HCT116 (cell line): ENCODE measurements around the gene VPS9D1. TPM values are rescaled to one million over a fixed set of nuclear protein-coding genes. Genes with fewer than 3 reads are reported as not detected.

ENCODE experiments used
- ATAC-seq: fragments of 200-7000 bp; cut with Tn5 transposase; 2 replicates; pipeline ENCODE4 v1.9.1; 2020; ENCODE audit warnings: mild to moderate bottlenecking, moderate library complexity
- BruUV-seq: library from RNA; stranded (reverse); fragments of 400-500 nt; replicated peaks from 2 replicates; lab custom pipeline; 2021; lab: Mats Ljungman, UMichigan
- CTCF ChIA-PET: fragments of 300-600 bp; sonication (Branson Sonifier 250); formaldehyde crosslinking; loops from one replicate; lab custom pipeline; 2021; ENCODE audit warnings: antibody characterized with exemption; lab: Charles Lee
- POLR2A ChIA-PET: fragments of 300-600, 350-600 bp; sonication (Branson Sonifier 250); formaldehyde crosslinking; loops from one replicate; lab custom pipeline; 2021; ENCODE audit warnings: antibody characterized with exemption; lab: Charles Lee
- RAD21 ChIA-PET, 2 experiments: fragments of 300-600 bp; sonication (Branson Sonifier 250); formaldehyde crosslinking; loops; one replicate each; lab custom pipeline; 2023; ENCODE audit warnings: low total read pairs in 2 of 2; ENCODE audit not compliant: uncharacterized antibody in 2 of 2, unreplicated experiment in 2 of 2, low non-redundant PET in 1 of 2; lab: Charles Lee
- DNase-seq: peaks from one replicate; pipeline ENCODE4 v3.0.0-alpha.2; 2010; ENCODE audit warnings: low read depth, low spot score
- H2AFZ ChIP-seq: fragments of 200-600 bp; shearing (Covaris generic), sonication (generic); 2 replicates; pipeline ENCODE4 v1.6.1; 2017; ENCODE audit warnings: low read depth, mixed run types, mixed read lengths, antibody characterized with exemption, low read length; ENCODE audit not compliant: poor library complexity, severe bottlenecking
- H3K27ac ChIP-seq: 2 replicates; pipeline ENCODE4 v1.5.1; 2012; ENCODE audit warnings: low read depth, low read length
- H3K27me3 ChIP-seq: fragments of 200-600 bp; sonication (generic); 2 replicates; pipeline ENCODE4 v1.6.1; 2016; ENCODE audit warnings: mixed run types, low read length, mixed read lengths; ENCODE audit not compliant: insufficient read depth
- H3K36me3 ChIP-seq, 2 experiments: fragments of 200-500 bp in 1 of 2; fragments of 200-600 bp in 1 of 2; sonication (Bioruptor generic) in 1 of 2; sonication (generic) in 1 of 2; 2 replicates each; pipeline versions ENCODE4 v1.5.1 to v1.6.1; 2014 to 2016; ENCODE audit warnings: low read length in 2 of 2, inconsistent platforms in 1 of 2, mixed read lengths in 1 of 2, mixed run types in 1 of 2; ENCODE audit not compliant: insufficient read depth in 2 of 2, control insufficient read depth in 1 of 2
- H3K4me1 ChIP-seq, 2 experiments: fragments of 200-600 bp in 1 of 2; sonication (generic) in 1 of 2; 2 replicates each; pipeline versions ENCODE4 v1.5.1 to v1.6.1; 2012 to 2017; ENCODE audit warnings: low read length in 2 of 2, inconsistent platforms in 1 of 2, mild to moderate bottlenecking in 1 of 2, mixed read lengths in 1 of 2, mixed run types in 1 of 2, moderate library complexity in 1 of 2; ENCODE audit not compliant: insufficient read depth in 2 of 2, control insufficient read depth in 1 of 2
- H3K4me2 ChIP-seq: fragments of 200-600 bp; sonication (generic); 2 replicates; pipeline ENCODE4 v1.6.1; 2017; ENCODE audit warnings: mixed run types, low read length, mixed read lengths
- H3K4me3 ChIP-seq, 2 experiments: fragments of 200-600 bp in 1 of 2; sonication (generic) in 1 of 2; replicated peaks in 1 of 2; 2 replicates each; pipeline ENCODE4 v1.5.1; 2011 to 2016; ENCODE audit warnings: low read length in 2 of 2, control low read depth in 1 of 2, low read depth in 1 of 2, mild to moderate bottlenecking in 1 of 2, mixed read lengths in 1 of 2, mixed run types in 1 of 2
- H3K79me2 ChIP-seq: fragments of 200-600 bp; sonication (generic); 2 replicates; pipeline ENCODE4 v1.6.1; 2017; ENCODE audit warnings: mild to moderate bottlenecking, mixed run types, low read length, moderate library complexity, mixed read lengths; ENCODE audit not compliant: insufficient read depth
- H3K9ac ChIP-seq: fragments of 200-600 bp; sonication (generic); 2 replicates; pipeline ENCODE4 v1.6.1; 2016; ENCODE audit warnings: low read length, mixed read lengths
- H3K9me2 ChIP-seq: fragments of 200-600 bp; sonication (generic), shearing (Covaris generic); 2 replicates; pipeline ENCODE4 v1.6.1; 2017; ENCODE audit warnings: mixed run types, mild to moderate bottlenecking, moderate library complexity; ENCODE audit not compliant: insufficient read depth
- H3K9me3 ChIP-seq, 2 experiments: fragments of 200-500 bp in 1 of 2; fragments of 200-600 bp in 1 of 2; sonication (Bioruptor generic) in 1 of 2; sonication (generic) in 1 of 2; 2 replicates each; pipeline ENCODE4 v1.6.1; 2014 to 2017; ENCODE audit warnings: low read length in 2 of 2, mixed read lengths in 2 of 2, inconsistent platforms in 1 of 2, low read depth in 1 of 2, mild to moderate bottlenecking in 1 of 2, mixed run types in 1 of 2, moderate library complexity in 1 of 2; ENCODE audit not compliant: control insufficient read depth in 1 of 2, insufficient read depth in 1 of 2
- H4K20me1 ChIP-seq: fragments of 200-600 bp; sonication (generic), shearing (Covaris generic); 2 replicates; pipeline ENCODE4 v1.6.1; 2017; ENCODE audit warnings: mixed run types, mild to moderate bottlenecking, moderate library complexity; ENCODE audit not compliant: insufficient read depth
- EZH2 ChIP-seq: fragments of 200-600 bp; sonication (generic); IDR thresholded peaks from 2 replicates; pipeline ENCODE4 v1.6.1; 2017; ENCODE audit warnings: antibody characterized with exemption, mixed run types
- FOSL1 ChIP-seq: IDR thresholded peaks from 2 replicates; pipeline ENCODE4 v1.6.1; 2012; ENCODE audit warnings: low read depth
- POLR2AphosphoS5 ChIP-seq: IDR thresholded peaks from 2 replicates; pipeline ENCODE4 v1.6.1; 2011; ENCODE audit warnings: mild to moderate bottlenecking, low read depth, low read length, moderate library complexity
- RAD21 ChIP-seq: IDR thresholded peaks from 2 replicates; pipeline ENCODE4 v1.6.1; 2012; ENCODE audit warnings: low read depth, mild to moderate bottlenecking
- SP1 ChIP-seq: IDR thresholded peaks from 2 replicates; pipeline ENCODE4 v1.6.1; 2012; ENCODE audit warnings: low read depth
- TCF7L2 ChIP-seq: IDR thresholded peaks from 2 replicates; pipeline ENCODE4 v1.7.0; 2011; ENCODE audit warnings: borderline replicate concordance, inconsistent platforms; ENCODE audit not compliant: insufficient read depth, insufficient read length; ENCODE audit errors: extremely low read depth
- intact Hi-C: fragments of 100-400 bp; cut with micrococcal nuclease; formaldehyde crosslinking; loops from 2 replicates; pipeline ENCODE4 v1.10.0; 2022
- total RNA-seq: library from RNA; stranded (reverse); gene quantifications from one replicate; pipeline ENCODE4 v1.2.1, GENCODE V29; 2021; ENCODE audit not compliant: unreplicated experiment

Gene VPS9D1
- total RNA-seq, 1 experiment from 2014 or later = 4.2 TPM

DNA sequence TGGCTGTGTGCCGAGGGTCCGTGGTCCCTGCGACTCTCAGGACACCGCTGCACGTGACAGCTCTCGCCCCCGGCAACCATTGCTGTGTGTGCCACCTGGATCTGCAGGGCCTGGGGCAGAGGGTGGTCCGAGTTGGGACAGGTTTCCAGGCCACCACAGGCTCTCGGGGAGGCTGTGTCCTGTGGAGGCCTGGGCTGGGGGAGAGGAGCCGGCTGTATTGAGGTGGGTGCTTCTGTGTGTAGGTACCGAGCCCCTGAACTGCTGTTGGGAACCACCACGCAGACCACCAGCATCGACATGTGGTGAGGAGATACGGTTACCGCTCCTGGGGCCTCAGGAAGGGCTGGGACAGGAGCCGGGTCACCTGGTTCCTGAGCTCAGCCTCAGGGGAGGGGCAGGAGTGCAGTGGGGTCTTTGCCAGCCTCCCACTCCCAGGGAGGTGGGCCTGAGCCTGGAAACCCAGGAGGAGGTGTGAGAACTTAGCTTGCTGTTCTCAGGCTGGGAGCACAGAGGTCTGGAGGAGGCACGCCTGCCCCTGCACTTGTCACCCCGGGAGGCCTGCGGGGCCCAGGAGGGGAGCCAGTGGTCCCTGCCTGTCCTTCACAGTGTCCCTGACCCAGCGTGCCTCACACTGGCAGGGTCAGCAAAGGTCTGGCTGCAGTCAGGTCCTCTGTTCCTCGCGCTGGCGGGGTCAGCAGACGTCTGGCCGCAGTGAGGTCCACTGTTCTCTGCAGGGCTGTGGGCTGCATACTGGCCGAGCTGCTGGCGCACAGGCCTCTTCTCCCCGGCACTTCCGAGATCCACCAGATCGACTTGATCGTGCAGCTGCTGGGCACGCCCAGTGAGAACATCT lies 26.5 kb downstream of the VPS9D1 start:
- no peak for DNase-seq
- BruUV-seq = no TSS peak
- POLR2A ChIA-PET = no interaction called here

DNA sequence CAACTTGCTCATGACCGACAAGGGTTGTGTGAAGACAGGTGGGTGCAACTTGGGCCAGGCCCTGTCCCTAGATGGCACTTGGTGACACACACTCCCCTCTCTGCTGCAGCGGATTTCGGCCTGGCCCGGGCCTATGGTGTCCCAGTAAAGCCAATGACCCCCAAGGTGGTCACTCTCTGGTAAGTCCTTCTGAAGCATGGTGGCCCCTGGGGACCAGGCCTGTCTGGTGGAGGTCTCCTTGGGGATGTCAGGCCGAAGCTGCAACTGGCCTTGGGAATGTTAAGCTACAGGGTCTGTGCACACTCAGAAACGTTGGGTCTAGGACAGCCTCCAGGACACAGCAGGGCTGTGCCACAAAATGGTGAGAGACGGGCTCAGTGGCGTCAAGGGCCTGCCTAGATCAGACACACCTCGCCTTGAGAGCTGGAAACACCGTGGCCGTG lies 27.4 kb downstream of the VPS9D1 start:
- CTCF ChIA-PET = no interaction called here
- H3K4me3 ChIP-seq = no peak overlapping the region

More for the DNA sequence above, 26.5 kb downstream of the VPS9D1 start:
- ChIA-PET RAD21 (no interaction called here), CTCF (no interaction called here)
- Histone ChIP-seq H3K9me3 (no peaks in the 10 kb centered on the region), H3K27me3 (no peaks in the 10 kb centered on the region), H3K4me2 (no peak overlapping the region), H3K4me3 (no peak overlapping the region), H3K36me3 (peaks cover 30 to 64% of the 10 kb centered on the region in 2 experiments; a peak in 3 of 4 replicates), H3K79me2 (peaks cover 16% of the 10 kb centered on the region), H3K4me1 (peaks cover under 1 to 2% of the 10 kb centered on the region in 2 experiments; a peak in 3 of 4 replicates), H3K27ac (peak overlapping the region; percentile 3; the same call in 1 of the 2 replicates), H2AFZ (no peak overlapping the region), H4K20me1 (no peaks in the 10 kb centered on the region), H3K9me2 (no peaks in the 10 kb centered on the region), H3K9ac (no peak overlapping the region)
- intact Hi-C loops = no loop called here
- peak; percentile 3; the same call in 1 of the 2 replicates for ATAC-seq
- TF ChIP-seq POLR2AphosphoS5 (peak; percentile 7; the same call in 1 of the 2 replicates), RAD21 (no peak), TCF7L2 (no peak), EZH2 (no peak)

More for the DNA sequence above, 27.4 kb downstream of the VPS9D1 start:
- no peak for ATAC-seq
- Histone ChIP-seq H4K20me1 (no peaks in the 10 kb centered on the region), H3K4me1 (no peaks in the 10 kb centered on the region), H3K9me3 (no peaks in the 10 kb centered on the region), H3K36me3 (peaks cover 29 to 63% of the 10 kb centered on the region in 2 experiments; a peak in 3 of 4 replicates), H2AFZ (no peak overlapping the region), H3K27ac (peak overlapping the region; percentile 28; the same call in 1 of the 2 replicates), H3K4me2 (no peak overlapping the region), H3K27me3 (no peaks in the 10 kb centered on the region), H3K79me2 (peaks cover 18% of the 10 kb centered on the region), H3K9me2 (no peaks in the 10 kb centered on the region), H3K9ac (no peak overlapping the region)
- no peak for TF ChIP-seq FOSL1
- no peak for TF ChIP-seq SP1
- BruUV-seq = no TSS peak
- no peak for DNase-seq
- ChIA-PET POLR2A (no interaction called here), RAD21 (no interaction called here)
- intact Hi-C loops = no loop called here
